GM12872 (cell line): ENCODE data around the gene GOLGA6L7.
"Not testable (repeated sequence)": the region's sequence is repeated elsewhere in the genome, so short reads cannot be mapped to it uniquely, and the experiment has no call there.

ENCODE experiments used
- TF ChIP-seq, protein P1 (sequence below): IDR thresholded peaks from 3 replicates; pipeline ENCODE4 v1.5.1; 2011; ENCODE audit warnings: low read depth, mild to moderate bottlenecking, low read length, moderate library complexity; ENCODE audit not compliant: insufficient read depth

Gene GOLGA6L7, protein sequence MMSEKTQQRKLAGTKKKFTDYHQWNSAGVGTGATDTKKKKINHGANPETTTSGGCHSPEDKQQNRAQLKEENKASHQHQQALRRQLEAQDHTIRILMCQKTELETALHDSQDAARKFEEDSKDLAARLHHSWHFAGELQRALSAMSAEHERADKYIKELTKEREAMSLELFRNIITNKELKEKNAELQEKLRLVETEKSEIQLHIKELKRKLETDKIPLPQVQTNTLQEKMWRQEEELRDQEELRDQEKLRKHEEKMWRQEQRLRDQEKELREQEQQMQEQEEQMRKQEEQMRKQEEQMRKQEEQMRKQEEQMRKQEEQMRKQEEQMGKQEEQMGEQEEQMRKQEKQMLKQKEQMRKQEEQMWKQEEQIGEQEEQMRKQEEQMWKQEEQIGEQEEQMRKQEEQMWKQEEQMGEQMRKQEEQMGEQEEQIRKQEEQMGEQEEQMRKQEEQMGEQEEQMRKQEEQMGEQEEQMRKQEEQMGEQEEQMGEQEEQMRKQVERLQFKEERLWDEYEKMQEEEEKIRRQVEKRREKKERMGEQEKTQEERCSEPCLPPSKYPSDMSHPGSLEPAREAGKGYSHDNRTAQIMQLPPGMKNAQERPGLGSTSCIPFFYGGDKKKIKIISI

DNA sequence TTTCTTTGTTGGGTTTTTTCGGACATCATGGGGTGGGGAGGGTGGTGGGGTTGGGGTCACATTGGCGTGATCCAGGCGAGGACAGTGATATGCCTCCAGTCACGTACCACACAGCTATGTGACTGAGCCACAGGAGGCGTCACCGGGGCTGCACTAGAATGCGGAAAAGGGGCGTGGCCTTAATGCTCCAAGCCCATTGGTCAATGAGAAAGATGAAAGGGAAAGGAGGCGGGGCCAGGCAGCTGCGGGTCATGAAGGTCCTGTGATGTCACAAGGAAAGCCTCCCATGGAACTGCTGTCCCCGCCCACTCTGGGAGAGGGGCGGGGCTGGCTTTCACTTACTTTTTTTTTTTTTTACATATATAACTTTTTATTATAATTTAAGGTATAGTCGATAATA, at the start of gene GOLGA6L7:
GOLGA6L7 (minus strand) TSS at position 124 of the 400 bp plus-strand sequence; CDS start at position 29, 95 bp downstream.
- TF ChIP-seq, protein P1, sequence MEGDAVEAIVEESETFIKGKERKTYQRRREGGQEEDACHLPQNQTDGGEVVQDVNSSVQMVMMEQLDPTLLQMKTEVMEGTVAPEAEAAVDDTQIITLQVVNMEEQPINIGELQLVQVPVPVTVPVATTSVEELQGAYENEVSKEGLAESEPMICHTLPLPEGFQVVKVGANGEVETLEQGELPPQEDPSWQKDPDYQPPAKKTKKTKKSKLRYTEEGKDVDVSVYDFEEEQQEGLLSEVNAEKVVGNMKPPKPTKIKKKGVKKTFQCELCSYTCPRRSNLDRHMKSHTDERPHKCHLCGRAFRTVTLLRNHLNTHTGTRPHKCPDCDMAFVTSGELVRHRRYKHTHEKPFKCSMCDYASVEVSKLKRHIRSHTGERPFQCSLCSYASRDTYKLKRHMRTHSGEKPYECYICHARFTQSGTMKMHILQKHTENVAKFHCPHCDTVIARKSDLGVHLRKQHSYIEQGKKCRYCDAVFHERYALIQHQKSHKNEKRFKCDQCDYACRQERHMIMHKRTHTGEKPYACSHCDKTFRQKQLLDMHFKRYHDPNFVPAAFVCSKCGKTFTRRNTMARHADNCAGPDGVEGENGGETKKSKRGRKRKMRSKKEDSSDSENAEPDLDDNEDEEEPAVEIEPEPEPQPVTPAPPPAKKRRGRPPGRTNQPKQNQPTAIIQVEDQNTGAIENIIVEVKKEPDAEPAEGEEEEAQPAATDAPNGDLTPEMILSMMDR: not testable (repeated sequence)

DNA sequence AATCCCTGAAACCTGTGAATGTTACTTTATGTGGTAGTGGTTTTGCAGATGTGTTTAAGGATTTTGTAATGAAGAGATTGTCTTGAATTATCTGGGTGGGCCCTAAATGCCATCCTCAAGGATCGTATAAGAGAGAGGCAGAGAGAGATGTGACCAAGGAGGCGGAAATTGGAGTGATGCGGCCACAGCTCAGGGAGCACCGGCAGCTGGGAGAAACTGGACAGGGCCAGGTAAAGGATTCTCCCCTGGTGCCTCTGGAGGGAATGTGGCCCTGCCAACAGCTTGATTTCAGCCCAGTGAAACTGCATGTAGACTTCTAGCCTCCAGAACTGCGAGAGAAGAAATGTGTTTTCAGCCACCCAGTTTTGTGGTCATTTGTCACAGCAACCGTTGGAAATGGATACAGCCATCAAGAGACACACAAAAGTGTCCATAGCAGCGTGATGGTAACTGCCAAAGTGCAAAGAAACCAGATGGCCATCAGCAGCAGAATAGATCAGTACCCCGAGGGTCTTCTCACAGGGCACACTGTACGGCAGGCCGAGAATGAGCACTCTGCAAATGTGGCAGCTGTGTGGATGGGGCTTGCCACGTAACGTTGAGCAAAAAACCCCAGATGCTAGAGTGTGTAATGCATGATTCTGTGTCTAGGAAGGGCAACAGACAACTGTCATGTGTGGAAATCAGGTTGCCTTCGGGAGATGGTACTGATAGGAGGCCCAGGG, 49.6 kb upstream of the GOLGA6L7 start:
- TF ChIP-seq, protein P1: no peak

DNA sequence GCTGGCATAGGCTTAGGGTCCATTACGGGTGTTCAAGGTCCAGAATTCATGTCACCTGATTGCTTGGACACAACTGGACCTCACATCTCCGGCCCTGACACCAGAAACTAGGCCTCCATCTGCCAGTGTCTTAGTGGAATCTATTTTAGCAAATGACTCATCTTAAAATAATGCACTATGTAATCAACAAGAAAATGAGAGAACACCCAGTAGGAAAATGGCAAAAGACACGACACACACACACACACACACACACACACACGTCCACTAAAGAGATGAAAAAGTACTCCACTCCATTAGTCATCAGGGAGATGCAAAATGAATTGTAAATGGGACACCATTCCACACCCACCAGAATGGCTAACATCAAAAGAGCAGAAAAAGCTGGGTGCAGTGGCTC, 48.5 kb upstream of the GOLGA6L7 start:
- TF ChIP-seq, protein P1: no peak

DNA sequence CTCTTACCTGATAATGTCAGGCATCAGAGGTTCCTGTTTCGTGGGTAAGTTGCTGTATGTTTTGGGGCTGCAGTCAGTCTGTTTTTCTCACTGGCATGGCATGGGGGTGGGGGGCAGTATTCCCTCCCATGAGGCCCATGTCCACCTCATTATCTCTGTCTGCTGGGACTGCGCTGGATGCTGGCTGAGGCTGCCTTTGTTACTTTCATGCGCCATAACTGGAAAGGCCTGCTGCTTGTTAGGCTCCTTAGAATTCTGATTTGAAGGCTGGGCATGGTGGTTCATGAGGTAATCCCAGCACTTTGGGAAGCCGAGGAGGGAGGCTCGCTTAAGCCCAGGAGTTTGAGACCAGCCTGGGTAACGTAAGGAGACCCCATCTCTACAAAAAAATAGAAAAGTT, 47.1 kb upstream of the GOLGA6L7 start:
- TF ChIP-seq, protein P1: no peak

DNA sequence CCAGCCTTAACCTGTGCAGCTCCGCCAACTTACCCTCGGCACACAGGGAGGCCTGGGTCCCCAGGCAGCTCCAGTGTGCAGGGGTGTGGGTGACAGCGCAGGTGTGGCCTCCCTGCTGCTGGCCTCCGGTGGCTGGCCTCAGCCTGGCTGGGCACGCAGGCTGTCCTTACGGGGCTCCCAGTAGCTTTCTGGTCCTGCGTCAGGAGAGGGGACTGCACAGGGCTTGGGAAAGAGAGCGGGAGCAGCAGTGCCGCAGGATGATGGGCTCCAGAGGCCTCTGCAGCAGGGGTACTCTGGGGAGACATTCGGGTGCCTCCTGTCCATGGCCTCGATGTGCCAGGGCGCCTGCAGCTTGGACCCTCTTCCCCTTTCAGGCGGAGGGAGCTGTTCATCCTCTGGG, 46.7 kb upstream of the GOLGA6L7 start:
- TF ChIP-seq, protein P1: no peak

DNA sequence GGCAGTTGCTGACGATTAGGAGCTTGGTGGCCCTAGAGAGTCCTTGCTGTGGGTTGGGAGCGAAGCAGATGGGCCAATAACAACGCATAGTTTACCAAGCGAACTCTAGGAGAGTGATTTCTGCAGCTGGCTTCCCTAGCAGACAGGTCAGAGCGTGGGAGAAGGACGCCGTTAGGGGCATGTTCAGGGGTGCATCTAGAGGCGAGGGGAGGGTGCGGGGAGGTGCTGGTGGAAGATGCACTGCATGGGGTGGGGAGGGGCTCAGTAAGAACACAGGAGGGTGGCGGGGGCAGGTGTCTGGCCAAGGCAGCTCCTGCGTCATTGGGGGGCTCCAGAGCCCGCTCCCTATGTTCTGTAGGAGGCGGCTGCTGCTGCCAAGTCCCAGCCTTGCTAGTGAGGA, 46.2 kb upstream of the GOLGA6L7 start:
- TF ChIP-seq, protein P1: no peak
